Suppressor macrophage treated with lipopolysaccharide for 1 hour (primary cell): ENCODE results near the gene EVPLL.
"Not testable (repeated sequence)": the region's sequence is repeated elsewhere in the genome, so short reads cannot be mapped to it uniquely, and the experiment has no call there.

Source experiments
- DNase-seq, 3 donors: peaks; one replicate each; pipeline ENCODE4 v3.0.0-alpha.2; 2020 to 2022

The EVPLL gene

GRCh38 chr17:18379246-18380146 is 1.9 kb downstream of the EVPLL start:
- DNase-seq, result no peak

GRCh38 chr17:18380471-18381157 is 3.0 kb downstream of the EVPLL start:
- DNase-seq, result no peak

GRCh38 chr17:18381158-18381952 is 3.8 kb downstream of the EVPLL start:
- DNase-seq, result no peak

- no peak for DNase-seq
Observed at GRCh38 chr17:18381953-18382245, 4.3 kb downstream of the EVPLL start.

DNA sequence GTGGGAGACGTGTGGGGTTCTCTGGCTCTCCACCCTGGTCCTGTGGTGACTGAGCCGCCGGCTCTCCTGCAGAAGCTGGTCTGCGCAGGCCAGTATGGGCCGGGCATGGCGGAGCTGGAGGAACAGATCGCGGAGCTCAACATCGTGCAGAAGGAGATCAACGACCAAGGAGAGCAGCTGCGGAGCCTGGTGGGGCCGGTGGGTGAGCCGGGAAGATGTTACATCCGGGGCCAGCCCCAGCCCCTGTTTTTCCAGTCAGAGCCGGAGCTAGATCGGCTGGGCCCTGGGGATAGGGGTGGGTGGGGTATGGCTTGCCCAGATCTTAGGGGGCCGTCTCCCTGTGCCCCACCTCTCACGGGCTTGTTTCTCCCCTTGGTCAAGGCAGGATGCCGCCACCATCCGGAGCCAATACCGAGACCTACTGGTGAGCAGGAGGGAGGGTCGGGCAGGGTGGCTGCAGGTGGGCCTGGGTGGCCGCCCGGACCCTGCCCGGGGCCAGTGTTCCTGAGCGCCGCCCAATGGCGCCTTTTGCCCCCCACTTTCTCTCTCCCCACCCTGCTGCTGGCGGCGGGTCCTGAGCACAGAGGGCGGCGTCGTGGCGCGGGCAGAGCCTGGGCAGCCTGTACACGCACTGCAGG is 5.0 kb downstream of the EVPLL start:
- DNase-seq, result peak in 1 of 3 donors; percentile 13

DNA sequence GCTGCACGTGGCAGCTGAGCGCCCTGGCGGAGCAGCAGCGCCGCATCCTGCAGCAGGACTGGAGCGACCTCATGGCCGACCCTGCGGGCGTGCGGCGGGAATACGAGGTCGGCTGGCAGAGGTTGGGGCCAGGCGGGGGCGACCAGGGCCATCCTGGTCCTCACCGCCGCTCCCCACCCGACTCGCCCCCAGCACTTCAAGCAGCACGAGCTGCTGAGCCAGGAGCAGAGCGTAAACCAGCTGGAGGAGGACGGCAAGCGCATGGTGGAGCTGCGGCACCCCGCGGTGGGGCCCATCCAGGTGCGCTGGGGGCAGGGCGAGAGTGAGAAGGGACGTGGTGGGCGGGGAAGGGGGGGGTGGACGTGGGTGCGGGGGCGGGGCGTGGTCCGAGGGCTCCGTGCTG is 5.5 kb downstream of the EVPLL start:
- peak in 1 of 3 donors; percentile 3 for DNase-seq

GRCh38 chr17:18384271-18384670 is 6.7 kb downstream of the EVPLL start:
- not testable (repeated sequence) for DNase-seq

DNA sequence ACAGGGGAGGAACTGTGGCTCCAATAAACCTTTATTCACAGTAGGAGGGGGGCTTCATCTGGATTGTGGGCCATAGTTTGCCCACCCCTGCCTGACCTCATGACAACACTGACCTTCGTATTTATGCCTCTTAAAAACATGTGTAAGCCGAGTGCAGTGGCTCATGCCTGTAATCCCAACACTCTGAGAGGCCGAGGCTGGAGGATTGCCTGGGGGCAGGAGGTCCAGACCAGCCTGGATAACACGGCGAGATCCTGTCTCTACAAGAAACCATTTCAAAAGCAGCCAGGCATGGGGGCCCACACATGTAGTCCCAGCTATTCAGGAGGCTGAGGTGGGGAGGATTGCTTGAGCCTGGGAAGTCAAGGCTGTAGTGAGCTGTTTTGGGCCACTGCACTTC is 10.0 kb downstream of the EVPLL start:
- not testable (repeated sequence) for DNase-seq

DNA sequence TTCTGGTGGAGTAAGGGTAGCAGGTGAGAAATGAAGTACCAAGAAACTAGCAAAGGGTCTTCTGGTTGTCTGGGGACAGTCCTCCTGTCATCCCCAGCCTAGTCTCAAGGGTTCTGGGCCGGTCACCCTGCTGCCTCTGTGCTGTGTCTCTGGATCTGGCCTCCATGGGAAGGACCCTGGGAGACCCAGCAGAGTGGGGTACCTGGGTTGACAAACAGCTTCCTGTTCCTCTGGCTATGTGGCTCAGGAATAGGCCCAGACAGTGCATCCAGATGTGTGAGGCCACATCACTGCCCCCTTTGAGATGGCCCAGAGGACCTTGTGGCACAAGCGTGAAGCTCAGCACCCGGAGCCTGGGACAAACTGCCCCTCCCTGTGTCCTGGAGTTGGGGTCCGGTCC is 10.7 kb downstream of the EVPLL start:
- DNase-seq, result not testable (repeated sequence)

DNA sequence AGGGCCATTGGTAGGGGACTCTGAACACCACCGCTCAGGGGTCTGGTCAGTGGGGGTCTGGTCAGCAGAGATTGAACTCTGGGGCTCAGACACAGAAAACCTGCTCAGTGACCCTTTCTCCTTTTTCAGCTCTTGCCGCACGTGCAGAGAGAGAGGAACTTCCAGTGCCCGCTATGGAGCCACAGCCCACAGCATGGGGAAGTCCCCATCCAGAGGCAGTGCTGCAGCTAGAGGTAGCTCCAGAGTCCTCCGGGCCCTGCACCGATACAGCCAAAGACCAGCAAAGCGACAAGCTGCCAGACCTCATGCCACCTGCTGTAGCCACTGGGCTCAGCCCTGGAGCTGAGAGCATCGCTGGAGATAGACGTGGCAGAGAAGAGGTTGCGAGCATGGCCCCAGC is 11.2 kb downstream of the EVPLL start:
- not testable (repeated sequence) for DNase-seq

- DNase-seq, result not testable (repeated sequence)
Observed at GRCh38 chr17:18401872-18402590, 24.5 kb downstream of the EVPLL start.

DNA sequence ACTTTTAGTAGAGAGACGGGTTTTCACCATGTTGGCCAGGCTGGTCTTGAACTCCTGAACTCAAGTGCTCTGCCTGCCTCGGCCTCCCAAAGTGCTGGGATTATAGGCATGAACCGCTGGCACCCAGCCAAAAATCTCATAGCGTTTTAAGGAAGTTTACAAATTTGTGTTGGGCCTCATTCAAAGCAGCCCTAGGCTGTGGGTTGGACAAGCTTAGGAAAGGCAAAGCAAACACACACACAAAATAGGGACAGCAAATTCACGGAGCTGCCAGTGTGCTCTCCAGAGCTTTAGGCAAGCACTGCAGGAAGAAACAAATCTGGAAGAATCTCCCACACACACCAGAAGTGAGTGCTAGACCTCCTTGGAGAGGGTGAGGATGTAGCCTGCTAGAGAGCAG is 25.6 kb downstream of the EVPLL start:
- DNase-seq, result peak; percentile 22 to 48 (median 46)

DNA sequence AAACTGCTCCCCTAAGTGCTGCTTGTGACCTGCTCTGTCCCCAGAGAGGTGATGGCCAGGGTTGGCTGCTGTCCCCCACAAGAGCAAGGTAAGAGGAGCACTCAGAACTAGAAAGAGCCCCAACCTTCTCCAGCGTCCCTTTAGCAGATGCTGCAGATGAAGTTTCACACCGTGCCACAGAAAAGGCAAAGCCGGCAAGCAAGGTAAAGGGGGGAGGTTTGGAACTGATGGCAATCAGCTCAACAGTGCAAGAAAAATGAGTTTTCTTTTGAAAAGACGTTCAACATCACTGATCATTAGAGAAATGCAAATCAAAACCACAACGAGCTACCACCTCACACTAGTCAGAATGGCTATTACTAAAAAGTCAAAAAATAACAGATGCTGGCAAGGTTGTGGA is 26.0 kb downstream of the EVPLL start:
- not testable (repeated sequence) for DNase-seq

GRCh38 chr17:18408906-18409305 is 31.3 kb downstream of the EVPLL start:
- peak; percentile 35 to 58 (median 50) for DNase-seq

GRCh38 chr17:18409321-18409720 is 31.7 kb downstream of the EVPLL start:
- peak in 2 of 3 donors; percentile 22 to 42 for DNase-seq

DNA sequence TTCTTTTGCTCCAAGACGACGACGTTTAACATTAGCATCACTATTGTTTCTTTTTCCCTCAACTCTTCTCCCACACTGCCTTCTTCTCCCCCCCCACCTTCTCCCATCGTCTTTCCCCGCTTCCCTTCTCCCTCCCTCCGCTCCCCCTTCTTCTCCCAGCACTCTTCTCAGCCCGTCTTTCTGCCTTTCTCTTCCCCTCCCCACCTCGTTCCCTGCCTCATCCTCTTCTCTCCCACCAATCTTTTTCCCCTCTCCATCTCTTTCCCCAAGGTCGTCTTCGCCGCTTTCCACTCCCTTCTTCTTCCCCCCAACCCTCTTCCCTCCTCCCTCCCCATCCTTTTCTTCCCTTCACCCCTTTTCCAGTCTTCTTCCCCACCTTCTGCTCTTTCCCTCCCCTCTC is 33.2 kb downstream of the EVPLL start:
- not testable (repeated sequence) for DNase-seq

GRCh38 chr17:18411377-18411864 is 33.8 kb downstream of the EVPLL start:
- DNase-seq, result not testable (repeated sequence)

DNA sequence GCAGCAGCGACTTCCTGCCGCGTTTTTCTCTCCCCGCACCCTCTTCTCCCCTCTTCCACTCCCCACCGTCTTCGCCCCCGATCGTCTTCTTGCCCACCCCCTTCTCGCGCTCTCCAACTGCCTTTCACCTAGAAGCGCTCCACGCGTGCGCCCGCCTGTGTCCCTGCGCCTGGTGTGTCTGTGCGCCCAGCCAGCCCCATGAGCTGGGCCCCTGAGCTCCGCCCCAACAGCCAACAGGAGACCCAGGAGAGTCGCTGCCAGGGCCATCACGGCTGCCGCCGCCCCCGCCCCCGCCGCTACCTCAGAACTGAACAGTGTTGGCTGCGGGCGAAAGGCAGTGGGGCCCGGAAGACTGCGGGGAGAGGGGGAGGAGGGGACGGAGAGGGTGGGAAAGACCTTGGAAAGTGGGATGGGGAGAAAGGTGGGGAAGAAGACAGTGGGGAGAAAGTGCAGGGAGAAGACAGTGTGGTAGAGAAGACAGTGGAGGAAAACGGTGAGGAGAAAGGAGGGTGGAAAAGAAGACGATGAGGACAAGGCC is 34.5 kb downstream of the EVPLL start:
- not testable (repeated sequence) for DNase-seq

- DNase-seq, result not testable (repeated sequence)
Observed at GRCh38 chr17:18421521-18421920, 43.9 kb downstream of the EVPLL start.

- DNase-seq, result not testable (repeated sequence)
Observed at GRCh38 chr17:18422464-18422863, 44.9 kb downstream of the EVPLL start.

DNA sequence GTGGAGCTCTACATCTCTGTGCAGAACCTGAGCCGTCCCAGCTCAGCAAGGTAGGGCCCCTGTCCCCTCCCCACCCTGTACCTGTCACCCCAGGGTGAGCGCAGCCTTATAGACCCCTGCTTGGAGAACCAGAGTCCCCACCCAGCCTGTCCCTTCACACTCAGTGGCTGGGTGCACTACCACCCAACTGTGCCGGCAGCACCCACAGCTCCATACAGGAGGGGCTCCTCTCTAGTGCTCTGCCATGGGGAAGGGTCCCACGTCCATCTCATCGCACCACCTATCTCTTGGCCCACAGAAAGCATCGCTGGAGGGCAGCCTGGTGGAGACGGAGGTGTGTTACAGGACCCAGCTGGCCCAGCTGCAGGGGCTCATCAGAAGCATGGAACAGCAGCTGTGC is 45.4 kb downstream of the EVPLL start:
- not testable (repeated sequence) for DNase-seq

DNA sequence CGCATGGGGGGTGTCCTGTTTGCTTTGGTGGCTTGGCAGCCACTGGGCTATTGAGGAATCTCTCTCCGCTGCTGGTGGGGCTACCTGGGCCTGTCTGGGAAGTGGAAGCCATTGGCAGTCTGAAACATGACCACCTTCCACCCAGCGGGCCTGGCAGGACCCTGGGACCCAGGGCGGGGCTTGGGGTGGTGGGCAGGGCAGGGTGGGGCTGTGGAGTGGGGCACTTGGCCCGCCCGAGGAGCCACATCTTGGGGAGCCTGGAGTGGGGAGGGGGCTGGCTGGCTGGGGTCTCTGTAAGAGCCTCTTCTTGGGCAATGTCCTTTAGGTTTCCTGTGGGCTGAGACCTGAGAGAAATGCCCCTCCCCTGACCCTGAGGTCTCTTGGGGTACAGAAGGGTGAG is 48.0 kb downstream of the EVPLL start:
- not testable (repeated sequence) for DNase-seq
